ENCODE measurements around the gene LRRC61.
A peak's percentile ranks its signal among the peaks of the same experiment; 100 is the strongest.
"Not testable (repeated sequence)": the region's sequence is repeated elsewhere in the genome, so short reads cannot be mapped to it uniquely, and the experiment has no call there.

LRRC61 gene

DNA sequence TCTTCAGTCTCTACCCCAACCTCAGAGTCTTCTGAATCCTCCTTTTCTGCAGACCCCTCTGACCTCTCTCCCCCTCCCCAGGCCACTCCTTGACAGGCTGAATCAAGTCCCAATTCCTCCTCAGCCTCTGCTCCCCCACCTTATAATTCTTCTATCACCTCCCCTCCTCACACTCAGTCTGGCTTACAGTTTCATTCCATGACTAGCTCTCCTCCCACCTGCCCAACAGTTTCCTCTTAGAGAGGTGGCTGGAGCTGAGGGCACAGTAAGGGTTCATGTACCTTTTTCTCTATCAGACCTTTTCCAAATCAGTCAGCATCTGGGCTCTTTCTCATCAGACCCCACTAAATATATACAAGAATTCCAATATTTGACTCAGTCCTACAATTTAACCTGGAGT is 14.6 kb upstream of the LRRC61 start:
- DNase-seq: no peak

DNA sequence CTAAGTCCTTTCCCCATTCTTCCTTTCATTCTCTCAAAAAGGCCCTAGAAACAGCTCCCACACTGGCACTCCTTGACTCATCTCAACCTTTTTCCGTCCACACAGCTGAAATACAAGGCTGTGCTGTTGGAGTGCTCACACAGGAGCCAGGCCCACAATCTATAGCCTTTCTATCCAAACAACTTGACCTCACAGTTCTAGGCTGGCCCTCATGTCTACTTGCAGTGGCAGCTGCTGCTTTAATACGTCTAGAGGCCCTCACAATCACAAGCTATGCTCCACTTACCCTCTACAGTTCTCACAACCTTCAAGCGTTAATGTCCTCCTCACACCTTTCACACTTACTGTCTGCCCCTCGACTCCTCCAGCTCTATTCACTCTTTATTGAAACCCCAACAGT is 12.0 kb upstream of the LRRC61 start:
- no peak for DNase-seq

DNA sequence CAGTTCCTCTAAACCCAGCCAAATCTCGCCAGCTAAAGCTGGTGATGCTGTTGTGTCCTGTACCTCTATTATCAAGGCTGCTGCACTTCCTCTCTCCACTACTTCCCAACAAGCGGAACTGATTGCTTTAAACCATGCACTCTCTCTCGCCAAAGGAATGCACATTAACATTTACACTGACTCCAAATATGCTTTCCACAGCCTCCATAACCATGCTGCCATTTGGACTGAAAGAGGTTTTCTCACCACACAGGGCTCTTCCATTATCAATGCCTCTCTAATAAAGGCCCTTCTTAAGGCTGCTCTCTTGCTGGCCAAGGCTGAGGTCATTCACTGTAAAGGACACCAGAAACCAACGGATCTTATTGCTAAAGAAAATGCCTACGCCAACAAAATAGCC is 11.4 kb upstream of the LRRC61 start:
- DNase-seq: no peak

DNA sequence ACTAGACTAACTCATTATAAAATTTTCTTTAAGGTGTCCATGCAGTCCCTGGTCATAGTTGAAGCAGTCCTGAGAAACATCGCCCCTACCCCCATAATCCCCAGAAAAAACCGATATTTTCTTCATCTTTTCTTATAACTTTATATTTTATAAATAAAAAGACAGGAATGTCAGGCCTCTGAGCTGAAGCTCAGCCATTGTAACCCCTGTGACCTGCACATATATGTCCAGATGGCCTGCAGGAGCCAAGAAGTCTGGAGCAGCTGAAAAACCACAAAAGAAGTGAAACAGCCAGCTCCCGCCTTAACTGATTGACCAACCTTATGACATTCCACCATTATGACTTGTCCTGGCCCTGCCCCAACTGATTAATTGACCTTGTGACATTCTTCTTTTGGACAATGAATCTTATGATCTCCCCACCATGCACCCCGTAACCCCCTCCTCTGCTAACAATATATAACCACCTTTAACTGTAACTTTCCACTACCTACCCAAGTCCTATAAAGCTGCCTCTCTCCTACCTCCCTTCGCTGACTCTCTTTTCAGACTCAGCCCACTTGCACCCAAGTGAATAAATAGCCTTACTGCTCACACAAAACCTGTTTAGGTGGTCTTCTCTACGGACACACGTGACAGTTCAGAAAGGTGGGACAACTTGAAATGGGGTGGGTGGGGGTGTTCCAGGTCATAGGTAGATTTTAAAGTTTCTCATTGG is 10.3 kb upstream of the LRRC61 start:
- DNase-seq: not testable (repeated sequence)

DNA sequence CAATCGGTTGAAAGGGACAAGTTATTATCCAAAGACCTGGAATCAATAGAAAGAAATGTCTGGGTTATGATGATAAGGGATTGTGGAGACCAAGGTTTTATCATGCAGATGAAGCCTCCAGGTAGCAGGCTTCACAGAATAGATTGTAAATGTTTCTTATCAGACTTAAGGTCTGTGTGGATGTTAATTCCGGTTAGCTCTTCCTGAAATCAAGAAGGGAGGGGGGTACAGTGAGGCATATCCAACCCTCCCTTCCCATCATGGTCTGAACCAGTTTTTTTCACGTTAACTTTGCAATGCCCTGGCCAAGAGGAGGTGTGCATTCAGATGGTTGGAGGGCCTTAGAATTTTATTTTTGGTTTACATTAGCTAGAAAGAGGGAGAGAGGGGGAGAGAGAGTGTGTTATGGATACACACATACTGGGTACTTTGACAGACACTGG is 9.8 kb upstream of the LRRC61 start:
- DNase-seq: no peak

DNA sequence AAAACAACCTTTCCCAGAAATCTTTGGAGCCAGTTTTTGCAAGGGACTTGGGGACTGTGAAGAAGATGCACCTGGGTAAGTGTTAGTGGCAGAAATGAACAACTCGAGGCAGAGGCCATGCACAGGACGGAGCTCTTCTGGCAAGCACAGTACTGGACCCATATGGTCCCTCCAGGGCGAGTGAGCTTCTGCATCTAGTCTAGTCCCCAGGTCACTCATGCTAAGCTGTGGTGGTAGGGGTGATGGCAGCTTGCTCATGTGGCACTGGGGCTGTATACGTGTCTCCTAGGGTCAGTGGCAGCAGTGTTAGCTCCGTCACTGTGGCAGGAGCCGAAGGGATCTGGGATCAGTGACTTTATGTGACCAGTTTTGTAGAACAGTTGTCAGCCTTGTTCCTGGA is 9.3 kb upstream of the LRRC61 start:
- DNase-seq: no peak

DNA sequence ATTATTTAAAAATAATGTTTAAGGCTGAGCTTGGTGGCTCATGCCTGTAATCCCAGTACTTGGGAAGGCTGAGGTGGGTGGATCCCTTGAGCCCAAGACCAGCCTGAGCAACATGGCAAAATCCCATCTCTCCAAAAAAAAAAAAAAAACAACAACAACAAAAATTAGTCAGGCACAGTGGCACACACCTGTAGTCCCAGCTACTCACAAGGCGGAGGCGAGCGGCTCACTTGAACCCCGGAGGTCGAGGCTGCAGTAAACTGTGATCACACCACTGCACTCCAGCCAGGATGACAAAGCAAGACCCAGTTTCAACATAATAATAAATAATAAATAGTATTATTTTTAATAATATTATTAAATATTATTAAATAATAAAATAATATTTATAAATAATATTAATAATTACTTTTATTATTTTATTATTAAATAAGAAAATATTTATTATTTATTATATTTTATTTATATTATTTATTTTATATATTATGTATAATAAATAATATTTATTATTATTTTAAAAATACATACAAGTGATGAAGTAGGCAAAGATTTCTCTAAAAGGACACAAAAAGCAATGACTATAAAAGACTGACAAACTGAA is 8.4 kb upstream of the LRRC61 start:
- DNase-seq: no peak

DNA sequence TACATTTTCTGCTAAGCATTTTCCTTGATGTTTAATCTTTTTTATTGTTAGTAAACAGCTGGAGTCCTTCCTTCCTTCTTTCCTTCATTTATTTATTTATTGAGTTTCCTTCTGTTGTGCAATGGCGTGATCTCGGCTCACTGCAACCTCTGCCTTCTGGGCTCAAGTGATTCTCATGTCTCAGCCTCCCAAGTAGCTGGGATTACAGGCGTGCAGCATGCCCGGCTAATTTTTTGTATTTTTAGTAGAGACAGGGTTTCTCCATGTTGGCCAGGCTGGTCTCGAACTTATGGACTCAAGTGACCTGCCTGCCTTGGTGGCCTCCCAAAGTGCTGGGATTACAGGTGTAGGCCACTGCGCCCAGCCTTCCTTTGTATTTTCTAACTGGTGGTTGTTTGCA is 6.2 kb upstream of the LRRC61 start:
- DNase-seq: not testable (repeated sequence)

DNA sequence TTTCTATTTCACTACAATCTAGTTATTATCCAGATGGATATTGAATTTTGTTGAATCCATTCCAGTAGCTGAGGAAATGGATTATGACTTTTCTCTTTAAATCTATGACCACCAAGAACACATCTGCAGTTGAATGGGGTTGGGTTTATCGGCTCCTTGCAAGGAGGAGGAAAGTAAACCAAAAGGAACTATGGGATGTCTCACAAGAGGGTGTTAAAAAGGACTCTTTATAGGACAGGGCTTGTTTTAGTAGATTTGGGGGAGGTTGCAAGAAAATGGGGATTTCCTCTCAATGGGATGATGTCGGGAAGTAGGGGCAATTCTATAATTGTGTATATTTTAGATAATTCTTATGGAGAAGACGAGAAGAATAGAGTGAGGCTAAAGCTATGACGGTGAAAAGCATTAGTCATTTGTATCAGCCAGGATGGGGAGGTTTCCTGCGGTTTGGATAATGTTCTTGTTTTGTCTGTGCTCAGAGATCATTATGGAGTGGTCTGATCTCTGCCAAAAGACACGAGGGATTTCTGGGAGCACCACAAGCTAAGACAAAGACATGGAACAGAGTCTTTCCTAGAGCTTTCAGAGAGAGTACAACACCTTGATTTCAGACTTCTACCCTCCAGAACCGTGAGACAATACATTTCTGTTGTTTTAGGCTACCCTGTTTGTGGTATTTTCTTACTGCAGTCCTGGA is 5.3 kb upstream of the LRRC61 start:
- no peak for DNase-seq

DNA sequence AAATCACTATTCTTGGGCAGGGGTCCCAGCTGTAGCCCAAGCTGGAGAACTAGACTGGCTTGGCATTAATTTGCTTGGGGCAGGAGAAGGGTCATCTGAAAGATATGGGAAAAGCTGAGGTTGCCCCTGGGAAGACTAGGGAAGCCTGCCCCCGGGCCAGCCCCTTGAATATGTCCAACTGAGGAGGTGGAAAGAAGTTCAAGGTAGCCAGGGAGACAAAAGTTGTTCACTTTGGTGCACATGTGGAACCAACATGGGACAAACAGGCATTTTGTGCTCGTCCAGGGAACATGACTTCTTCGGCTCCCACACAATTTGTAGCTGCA is 1.4 kb upstream of the LRRC61 start:
- DNase-seq: no peak

DNA sequence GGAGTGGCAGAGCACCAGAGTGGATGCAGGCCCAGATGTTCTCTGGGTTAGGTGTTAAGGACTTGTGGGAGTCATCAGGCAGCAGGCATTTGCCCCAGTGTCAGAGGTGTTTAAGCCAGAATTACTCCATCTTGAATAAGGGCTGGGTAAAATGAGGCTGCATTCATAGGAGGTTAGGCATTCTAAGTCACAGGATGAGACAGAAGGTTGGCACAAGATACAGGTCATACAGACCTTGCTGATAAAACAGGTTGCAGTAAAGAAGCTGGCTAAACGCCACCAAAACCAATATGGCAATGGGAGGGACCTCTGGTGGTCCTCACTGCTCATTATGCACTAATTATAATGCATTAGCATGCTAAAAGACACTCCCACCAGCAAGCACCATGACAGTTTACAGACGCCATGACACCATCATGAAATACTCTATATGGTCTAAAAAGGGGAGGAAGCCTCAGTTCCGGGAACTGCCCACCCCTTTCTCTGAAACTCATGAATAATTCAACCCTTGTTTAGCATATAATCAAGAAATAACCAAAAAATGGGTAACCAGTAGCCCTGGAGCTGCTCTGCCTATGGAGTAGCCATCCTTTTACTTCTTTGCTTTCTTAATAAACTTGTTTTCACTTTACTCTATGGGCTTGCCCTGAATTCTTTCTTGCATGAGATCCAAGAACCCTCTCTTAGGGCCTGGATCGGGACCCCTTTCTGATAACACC is 882 bp upstream of the LRRC61 start:
- peak; percentile 85 for DNase-seq

DNA sequence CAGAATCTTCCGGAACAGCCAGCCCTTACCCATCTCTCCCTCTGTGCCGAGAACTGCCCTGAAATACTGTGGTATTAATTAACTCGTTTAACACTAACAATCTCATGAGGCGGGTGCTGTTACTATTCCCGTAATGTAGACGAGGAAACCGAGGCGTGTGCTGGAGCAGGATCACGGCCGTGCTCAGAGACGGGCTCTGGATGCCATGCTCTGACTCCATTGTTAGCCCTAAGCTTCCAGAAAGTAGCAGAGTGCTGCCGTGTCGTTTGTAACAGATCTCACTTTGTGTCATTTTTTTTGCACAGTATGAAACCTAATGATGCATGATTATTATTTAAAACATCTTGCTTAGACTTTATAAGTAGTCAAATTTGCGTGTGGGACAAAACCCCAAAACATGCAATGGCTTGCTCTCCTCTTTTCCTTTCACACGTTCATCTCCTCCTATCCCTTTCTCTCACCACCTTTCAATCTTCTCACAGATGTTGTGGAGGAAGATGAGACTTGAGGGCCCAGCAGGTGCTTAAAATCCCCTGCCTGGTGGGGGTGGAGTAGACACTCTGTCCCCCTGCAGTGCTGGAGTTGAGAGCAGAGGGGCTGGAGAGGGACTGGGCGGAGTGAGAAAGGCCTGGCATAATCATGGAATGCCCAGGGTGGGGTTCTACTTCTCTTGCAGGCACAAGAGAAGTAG is 672 bp downstream of the LRRC61 start:
- DNase-seq: no peak

DNA sequence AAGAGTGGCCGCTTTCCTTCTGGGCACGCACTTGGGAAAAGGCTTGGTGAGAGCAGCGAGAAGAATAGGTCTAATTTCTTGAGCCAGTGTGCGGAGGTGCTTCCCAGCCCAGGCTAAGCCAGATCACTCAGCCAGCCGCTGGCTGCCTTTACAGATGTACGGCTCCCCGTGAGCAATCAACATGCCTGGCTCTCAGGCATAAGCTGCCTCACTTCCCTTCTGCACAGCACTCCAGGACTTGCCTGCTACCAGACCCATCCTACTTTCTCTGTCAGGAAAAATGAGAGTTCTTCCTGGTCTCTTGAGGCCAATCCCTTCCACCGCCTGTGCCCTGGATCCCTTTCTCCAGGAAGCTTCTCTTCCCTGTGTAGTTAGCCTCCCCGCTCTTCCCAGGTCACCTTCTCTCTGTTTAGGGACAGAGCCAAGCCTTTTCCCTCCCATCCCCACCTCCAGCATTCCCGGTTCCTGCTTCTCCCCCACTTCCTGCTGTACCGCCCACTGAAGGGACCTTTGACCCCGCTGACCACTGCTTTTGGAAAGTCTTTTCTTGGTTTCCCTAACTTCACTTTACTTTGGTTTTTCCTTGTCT is 1.3 kb downstream of the LRRC61 start:
- DNase-seq: no peak

DNA sequence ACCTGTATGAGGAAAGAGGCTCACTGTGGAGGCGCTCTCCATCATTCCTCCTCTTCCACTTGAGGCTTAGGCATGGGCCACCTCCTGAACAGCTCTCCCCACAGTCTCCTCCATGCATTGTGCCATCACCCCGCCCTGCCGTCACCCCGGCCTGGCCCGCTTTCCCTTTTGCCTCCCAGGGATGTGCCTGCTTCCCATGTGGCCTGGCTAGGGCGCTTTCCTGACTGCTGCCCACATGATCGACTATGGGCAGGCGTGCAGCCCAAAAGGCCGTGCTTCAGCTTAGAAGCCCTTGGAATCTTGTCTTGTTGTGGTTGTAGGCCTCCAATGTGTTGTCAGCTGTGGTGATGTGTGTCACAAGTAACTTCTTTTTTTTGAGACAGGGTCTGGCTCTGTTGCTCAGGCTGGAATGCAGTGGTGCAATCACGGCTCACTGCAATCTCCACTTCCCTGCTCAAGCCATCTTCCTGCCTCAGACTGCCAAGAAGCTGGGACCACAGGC is 2.0 kb downstream of the LRRC61 start:
- DNase-seq: no peak

DNA sequence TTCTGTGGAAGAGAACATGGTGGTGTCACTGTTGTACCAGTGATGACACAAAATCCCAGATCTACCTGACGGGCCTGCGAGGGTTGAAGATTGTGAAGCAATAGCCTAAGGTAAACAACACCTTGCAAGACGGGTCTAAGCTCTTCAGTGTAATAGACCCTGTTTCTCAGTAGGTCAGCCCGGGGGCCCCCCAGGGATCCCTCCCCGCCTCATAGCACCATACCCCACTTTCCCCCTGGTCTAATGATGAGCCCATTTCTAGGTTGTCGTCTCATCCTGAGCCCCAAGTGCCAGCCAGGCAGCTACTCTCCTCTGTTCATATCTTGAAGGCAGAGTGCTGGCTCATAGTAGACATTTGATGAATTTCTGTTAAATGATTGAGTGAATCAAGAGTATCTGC is 2.7 kb downstream of the LRRC61 start:
- DNase-seq: no peak

DNA sequence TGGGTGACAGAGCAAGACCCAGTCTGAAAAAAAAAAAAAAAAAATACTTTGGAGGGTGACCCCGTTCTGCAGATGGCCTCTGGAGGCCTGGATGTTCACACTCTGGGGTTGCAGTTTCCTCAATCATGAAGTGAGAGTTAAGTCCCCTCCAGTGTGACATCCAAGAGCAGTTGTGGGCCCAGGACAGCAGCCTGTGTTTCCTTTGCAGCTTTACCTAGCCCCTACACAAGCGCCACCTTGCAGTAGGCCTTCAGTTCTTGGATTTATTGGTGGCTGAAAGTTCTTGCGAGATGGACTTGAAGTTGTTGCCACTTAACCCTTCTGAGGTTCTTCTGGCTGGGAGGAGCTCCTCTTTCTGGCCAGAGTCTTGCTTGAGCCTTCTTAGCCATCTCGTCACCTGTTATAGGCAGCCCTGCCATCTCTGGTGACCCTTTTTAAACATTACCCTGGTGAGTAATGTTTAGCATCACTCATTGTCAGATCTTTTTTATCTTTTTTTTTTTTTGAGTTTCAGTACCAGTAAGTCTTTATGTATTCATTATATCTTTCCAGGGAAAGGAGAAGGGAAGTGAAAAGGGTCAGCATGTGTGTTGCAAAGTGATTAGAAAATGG is 3.6 kb downstream of the LRRC61 start:
- no peak for DNase-seq

DNA sequence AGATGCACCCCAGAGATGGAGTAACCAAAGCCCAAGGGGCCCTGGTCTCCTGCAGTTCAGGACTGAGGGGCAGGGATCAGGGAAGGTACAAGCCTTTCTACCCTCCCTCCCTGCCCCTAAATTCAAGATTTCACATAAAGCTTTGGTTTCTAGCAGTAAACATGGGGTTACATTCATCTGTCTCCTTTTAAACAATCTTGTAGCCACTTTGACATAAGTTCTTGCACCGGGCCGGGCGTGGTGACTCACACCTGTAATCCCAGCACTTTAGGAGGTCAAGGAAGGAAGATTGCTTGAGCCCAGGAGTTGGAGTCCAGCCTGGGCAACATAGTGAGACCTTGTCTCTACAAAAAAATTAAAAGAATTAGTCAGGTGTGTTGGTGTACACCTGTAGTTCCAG is 4.2 kb downstream of the LRRC61 start:
- DNase-seq: no peak

DNA sequence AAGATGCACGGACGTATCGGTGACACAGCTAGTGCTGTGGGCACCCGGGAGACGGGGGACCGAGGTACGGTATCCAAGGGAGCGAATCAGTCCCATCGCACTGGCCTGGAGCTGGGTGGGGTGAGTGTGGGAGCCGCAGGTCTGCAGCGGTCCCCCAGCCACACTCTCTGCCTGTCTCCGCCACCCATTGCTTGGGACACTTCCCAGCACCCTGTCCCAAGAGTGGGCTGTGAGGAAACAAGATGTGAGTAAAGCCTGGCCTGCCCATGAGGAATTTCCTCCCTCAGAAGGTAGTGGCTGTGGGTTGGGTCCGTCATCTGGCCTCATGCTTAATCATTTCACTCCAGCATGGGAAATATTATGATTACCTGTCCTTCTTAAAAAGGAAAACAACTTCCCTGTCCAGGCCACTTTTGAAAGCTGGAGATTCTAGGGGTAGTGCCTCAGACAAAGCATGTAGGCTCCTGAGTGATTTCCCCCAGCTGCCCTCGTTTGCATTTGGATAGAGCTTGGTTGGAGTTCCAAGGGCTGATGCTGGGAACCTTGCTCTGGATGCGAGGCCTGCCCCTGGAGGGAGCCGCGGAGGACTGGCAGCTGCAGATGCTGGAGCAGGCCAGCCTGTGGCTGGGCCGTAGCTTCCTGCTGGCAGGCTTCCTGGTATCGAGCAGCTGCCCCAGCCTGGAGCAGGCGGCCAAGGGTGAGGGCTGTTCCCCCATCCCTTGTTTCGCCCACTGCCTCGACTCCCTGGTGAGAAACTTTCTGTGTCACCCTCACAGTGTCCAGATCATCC is 6.4 kb downstream of the LRRC61 start:
- no peak for DNase-seq

DNA sequence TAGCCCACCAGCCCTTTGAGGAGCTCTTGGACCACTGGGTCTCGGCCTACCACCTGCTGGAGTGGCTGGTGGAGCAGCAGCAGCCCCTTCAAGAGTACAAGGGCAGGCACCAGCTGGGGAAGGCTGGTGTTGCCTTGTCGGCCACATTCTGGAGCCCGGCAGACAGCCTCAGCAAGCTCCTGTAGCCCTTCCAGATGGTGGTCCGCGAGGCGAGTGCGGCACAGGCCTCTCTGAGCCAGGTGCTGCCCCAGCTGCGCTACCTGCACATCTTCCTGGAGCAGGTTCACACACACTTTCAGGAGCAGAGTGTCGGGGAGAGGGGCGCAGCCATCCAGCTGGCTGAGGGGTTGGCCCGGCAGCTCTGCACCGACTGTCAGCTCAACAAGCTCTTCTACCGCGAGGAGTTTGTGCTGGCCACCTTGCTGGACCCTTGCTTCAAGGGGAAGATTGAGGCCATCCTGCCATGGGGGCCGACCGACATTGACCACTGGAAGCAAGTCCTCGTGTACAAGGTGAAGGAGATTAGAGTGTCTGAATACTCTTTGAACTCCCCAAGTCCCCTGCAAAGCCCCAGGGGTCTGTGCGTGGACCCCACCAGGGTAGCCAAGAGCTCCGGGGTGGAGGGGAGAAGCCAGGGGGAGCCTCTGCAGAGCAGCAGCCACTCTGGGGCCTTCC is 7.2 kb downstream of the LRRC61 start:
- no peak for DNase-seq

DNA sequence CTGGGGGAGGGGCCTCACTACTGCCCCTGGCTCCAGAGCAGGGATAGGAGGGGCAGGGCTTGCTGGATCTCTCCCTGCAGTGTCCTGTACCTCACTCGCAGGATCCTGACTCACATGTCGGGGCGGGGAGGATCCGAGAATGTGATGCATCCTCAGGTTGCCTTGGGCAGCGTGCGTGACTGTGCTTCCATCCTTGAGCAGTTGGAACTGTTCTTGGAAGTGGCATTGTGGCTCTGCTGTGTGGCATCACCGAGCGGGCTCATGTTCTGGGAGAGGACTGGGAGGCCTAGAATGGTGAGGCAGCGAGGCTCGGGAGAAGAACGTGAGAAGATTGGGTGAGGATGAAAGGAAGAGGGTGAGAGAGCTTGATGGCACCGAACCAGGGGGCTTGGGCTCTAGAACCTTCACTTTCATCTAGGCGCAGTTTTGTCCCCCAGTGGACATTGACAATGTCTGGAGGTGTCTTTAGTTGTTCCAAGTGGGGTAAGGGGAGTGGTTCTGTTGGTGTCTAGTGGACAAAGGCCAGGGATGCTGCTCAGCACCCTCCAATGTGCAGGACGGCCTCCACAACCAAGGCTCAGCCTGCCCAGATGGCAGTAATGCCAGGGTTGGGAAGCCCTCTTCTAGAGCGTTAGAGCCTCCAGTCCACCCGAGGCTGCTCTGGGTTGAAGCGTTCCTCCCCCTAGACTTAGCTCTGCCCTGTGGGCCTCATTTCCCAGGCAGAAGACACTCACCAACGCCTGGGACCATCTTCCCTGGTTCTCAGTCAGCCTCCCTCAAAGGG is 9.9 kb downstream of the LRRC61 start:
- no peak for DNase-seq

Data from activated CD4-positive, alpha-beta T cell treated with anti-CD3 and anti-CD28 coated beads, Interleukin-2, Interleukin-6, amounts not matched to agents 100 ng/mL and 50 ng/mL, durations not matched to agents 16 hours and 8 hours (primary cell).